Hematopoietic multipotent progenitor cell treated with erythropoietin and hydrocortisone succinate and interleukin-3 and kit ligand, for 4 days (in vitro differentiated cells): ENCODE data around the gene CFAP100.

Source experiments
- DNase-seq: peaks from one replicate; pipeline ENCODE4 v3.0.0-alpha.2; 2015

Gene CFAP100

GRCh38 chr3:126424039-126424717 lies 29.5 kb downstream of the CFAP100 start:
- DNase-seq, result no peak

- DNase-seq, result no peak
Measured at GRCh38 chr3:126424751-126425150, 30.0 kb downstream of the CFAP100 start.

- DNase-seq, result no peak
Measured at GRCh38 chr3:126431103-126431534, 36.4 kb downstream of the CFAP100 start.

- no peak for DNase-seq
Measured at GRCh38 chr3:126432361-126433104, 37.8 kb downstream of the CFAP100 start.

- DNase-seq, result no peak
Measured at GRCh38 chr3:126433105-126433430, 38.4 kb downstream of the CFAP100 start.

- no peak for DNase-seq
Measured at GRCh38 chr3:126433496-126434263, 39.0 kb downstream of the CFAP100 start.

- DNase-seq, result no peak
Measured at GRCh38 chr3:126434264-126434590, 39.5 kb downstream of the CFAP100 start.

- no peak for DNase-seq
Measured at GRCh38 chr3:126434931-126435411, 40.3 kb downstream of the CFAP100 start.

- DNase-seq, result no peak
Measured at GRCh38 chr3:126435456-126436315, 41.0 kb downstream of the CFAP100 start.

GRCh38 chr3:126436826-126437717 lies 42.4 kb downstream of the CFAP100 start:
- no peak for DNase-seq

- no peak for DNase-seq
Measured at GRCh38 chr3:126438186-126438585, 43.5 kb downstream of the CFAP100 start.

GRCh38 chr3:126438746-126439145 lies 44.0 kb downstream of the CFAP100 start:
- DNase-seq, result no peak

GRCh38 chr3:126439346-126439967 lies 44.7 kb downstream of the CFAP100 start:
- no peak for DNase-seq

GRCh38 chr3:126439968-126440708 lies 45.4 kb downstream of the CFAP100 start:
- no peak for DNase-seq

- DNase-seq, result no peak
Measured at GRCh38 chr3:126440709-126440995, 45.9 kb downstream of the CFAP100 start.

- DNase-seq, result no peak
Measured at GRCh38 chr3:126441256-126441880, 46.7 kb downstream of the CFAP100 start.

GRCh38 chr3:126442094-126442855 lies 47.6 kb downstream of the CFAP100 start:
- no peak for DNase-seq

- DNase-seq, result no peak
Measured at GRCh38 chr3:126442856-126443242, 48.1 kb downstream of the CFAP100 start.

- no peak for DNase-seq
Measured at GRCh38 chr3:126445506-126445905, 50.8 kb downstream of the CFAP100 start.

- DNase-seq, result no peak
Measured at GRCh38 chr3:126446301-126446700, 51.6 kb downstream of the CFAP100 start.
